CD4-positive, CD25-positive, alpha-beta regulatory T cell (primary cell): ENCODE measurements around the gene TTC33. TPM values are rescaled to one million over a fixed set of nuclear protein-coding genes. Genes with fewer than 3 reads are reported as not detected.
"Not testable (repeated sequence)": the region's sequence is repeated elsewhere in the genome, so short reads cannot be mapped to it uniquely, and the experiment has no call there.

Source experiments
- ATAC-seq, 2 donors: fragments of 150-1000 bp; cut with Tn5 transposase; one replicate each; pipeline ENCODE4 v1.10.0; 2021; ENCODE audit warnings: low read depth in 2 of 2, moderate number of reproducible peaks in 2 of 2, moderate library complexity in 1 of 2
- DNase-seq, 3 donors: peaks; one replicate each; pipeline versions ENCODE4 v3.0.0 to v3.0.0-alpha.2; 2012 to 2022; ENCODE audit warnings: mixed read lengths in 1 of 3
- H3K27ac ChIP-seq: one replicate; pipeline ENCODE4 v1.7.0; 2013; ENCODE audit warnings: mild to moderate bottlenecking, low read length; ENCODE audit not compliant: insufficient read depth, poor library complexity, severe bottlenecking
- H3K27me3 ChIP-seq: one replicate; pipeline ENCODE4 v1.7.0; 2013; ENCODE audit warnings: low read length; ENCODE audit not compliant: control insufficient read depth, insufficient read depth
- H3K36me3 ChIP-seq: one replicate; pipeline ENCODE4 v1.7.0; 2013; ENCODE audit warnings: mild to moderate bottlenecking, low read length, moderate library complexity; ENCODE audit not compliant: control insufficient read depth, insufficient read depth
- H3K4me1 ChIP-seq: 2 replicates; pipeline ENCODE4 v1.7.0; 2013; ENCODE audit warnings: mild to moderate bottlenecking, low read length; ENCODE audit not compliant: insufficient read depth, control insufficient read depth, poor library complexity, severe bottlenecking
- H3K4me3 ChIP-seq: one replicate; pipeline ENCODE4 v1.7.0; 2013; ENCODE audit warnings: low read depth, mild to moderate bottlenecking, low read length, moderate library complexity
- H3K9me3 ChIP-seq, 2 experiments: 1 replicate in 1 of 2; 2 replicates in 1 of 2; pipeline ENCODE4 v1.7.0; 2013; ENCODE audit warnings: low read length in 2 of 2, mild to moderate bottlenecking in 1 of 2, moderate library complexity in 1 of 2; ENCODE audit not compliant: control insufficient read depth in 2 of 2
- H3K27ac Mint-ChIP-seq, 3 donors: one replicate each; pipeline ENCODE4 v1.8.0; 2020 to 2022; ENCODE audit warnings: mild to moderate bottlenecking in 3 of 3, mixed read lengths in 3 of 3, moderate library complexity in 2 of 3
- H3K27me3 Mint-ChIP-seq: one replicate; pipeline ENCODE4 v1.8.0; 2022; ENCODE audit warnings: mild to moderate bottlenecking, mixed read lengths
- H3K36me3 Mint-ChIP-seq: one replicate; pipeline ENCODE4 v1.8.0; 2020; ENCODE audit warnings: mixed read lengths
- H3K4me1 Mint-ChIP-seq, 4 donors: one replicate each; pipeline ENCODE4 v1.8.0; 2020 to 2022; ENCODE audit warnings: mixed read lengths in 4 of 4, mild to moderate bottlenecking in 1 of 4
- H3K4me3 Mint-ChIP-seq, 4 donors: one replicate each; pipeline ENCODE4 v1.8.0; 2020 to 2022; ENCODE audit warnings: mild to moderate bottlenecking in 4 of 4, mixed read lengths in 4 of 4, moderate library complexity in 3 of 4
- H3K9me3 Mint-ChIP-seq, 7 donors: one replicate each; pipeline ENCODE4 v1.8.0; 2020 to 2022; ENCODE audit warnings: mixed read lengths in 7 of 7, mild to moderate bottlenecking in 3 of 7, moderate library complexity in 2 of 7
- polyA plus RNA-seq, 4 donors: library from polyadenylated mRNA; unstranded; fragments of 300-500 nt; fragmentation: Illumina TruSeq; gene quantifications; one replicate each; pipeline ENCODE4 v1.2.3, GENCODE V29; 2021
- total RNA-seq: library from RNA; stranded (reverse); gene quantifications from one replicate; pipeline ENCODE4 v1.2.3, GENCODE V29; 2022

Gene TTC33
- total and polyA plus RNA-seq, 5 donors from 2014 or later = 12.0 to 19.6 (median 16.7) TPM

GRCh38 chr5:40714001-40714400 lies 41.8 kb downstream of the TTC33 start:
- peaks cover 0 to 18% (median 11%) of the 10 kb centered on the region in 4 donors for H3K4me1 Mint-ChIP-seq
- H3K27ac ChIP-seq = no peak overlapping the region
- H3K4me3 ChIP-seq = no peak overlapping the region
- H3K9me3 Mint-ChIP-seq = peaks cover 0 to 5% (median 0%) of the 10 kb centered on the region in 7 donors
- no peaks in the 10 kb centered on the region for H3K9me3 ChIP-seq
- no peak overlapping the region for H3K4me3 Mint-ChIP-seq
- H3K27me3 ChIP-seq = no peaks in the 10 kb centered on the region
- H3K4me1 ChIP-seq = no peaks in the 10 kb centered on the region
- peaks cover 31% of the 10 kb centered on the region for H3K36me3 Mint-ChIP-seq
- no peaks in the 10 kb centered on the region for H3K27me3 Mint-ChIP-seq
- H3K27ac Mint-ChIP-seq = no peak overlapping the region
- DNase-seq = no peak
- H3K36me3 ChIP-seq = peaks cover 1% of the 10 kb centered on the region
- ATAC-seq = no peak

- not testable (repeated sequence) for H3K4me1 ChIP-seq, H3K27ac ChIP-seq, H3K27me3 ChIP-seq, H3K27ac Mint-ChIP-seq, H3K27me3 Mint-ChIP-seq, ATAC-seq, H3K4me3 ChIP-seq, H3K36me3 ChIP-seq, H3K9me3 ChIP-seq, H3K4me3 Mint-ChIP-seq, H3K4me1 Mint-ChIP-seq, DNase-seq
- H3K9me3 Mint-ChIP-seq = peaks cover 0 to 14% (median 2%) of the 10 kb centered on the region in 7 donors
- H3K36me3 Mint-ChIP-seq = peaks cover 43% of the 10 kb centered on the region
Observed at GRCh38 chr5:40710575-40710974, 45.2 kb downstream of the TTC33 start.

- H3K27ac ChIP-seq, H3K4me3 ChIP-seq, H3K36me3 ChIP-seq, H3K4me1 Mint-ChIP-seq, H3K27me3 ChIP-seq, DNase-seq, H3K27me3 Mint-ChIP-seq, H3K4me1 ChIP-seq, H3K4me3 Mint-ChIP-seq, H3K9me3 ChIP-seq, ATAC-seq: not testable (repeated sequence)
- Mint-ChIP-seq H3K36me3 (peaks cover 79% of the 10 kb centered on the region), H3K9me3 (peaks cover 5 to 52% (median 22%) of the 10 kb centered on the region in 7 donors), H3K27ac (peak overlapping the region in 1 of 3 donors; percentile 7)
Observed at GRCh38 chr5:40705484-40705883, 50.3 kb downstream of the TTC33 start.

GRCh38 chr5:40702027-40702426 lies 53.7 kb downstream of the TTC33 start:
- not testable (repeated sequence) for H3K27ac ChIP-seq, ATAC-seq, H3K27me3 Mint-ChIP-seq, H3K27me3 ChIP-seq, DNase-seq, H3K4me1 Mint-ChIP-seq, H3K4me3 Mint-ChIP-seq, H3K36me3 ChIP-seq, H3K4me1 ChIP-seq, H3K27ac Mint-ChIP-seq, H3K4me3 ChIP-seq
- H3K9me3 Mint-ChIP-seq = peaks cover 5 to 49% (median 22%) of the 10 kb centered on the region in 7 donors
- H3K36me3 Mint-ChIP-seq = peaks cover 69% of the 10 kb centered on the region
- peaks cover 3 to 14% of the 10 kb centered on the region in 2 experiments for H3K9me3 ChIP-seq

- Mint-ChIP-seq H3K27ac (peak overlapping the region in 1 of 3 donors; percentile 21), H3K4me1 (peaks cover 0 to 10% (median 1%) of the 10 kb centered on the region in 4 donors), H3K9me3 (peaks cover 5 to 39% (median 20%) of the 10 kb centered on the region in 7 donors), H3K36me3 (peaks cover 68% of the 10 kb centered on the region), H3K27me3 (no peaks in the 10 kb centered on the region), H3K4me3 (no peak overlapping the region)
- Histone ChIP-seq H3K4me3 (no peak overlapping the region), H3K36me3 (peaks cover 11% of the 10 kb centered on the region), H3K9me3 (peaks cover 3 to 14% of the 10 kb centered on the region in 2 experiments), H3K27ac (no peak overlapping the region), H3K27me3 (no peaks in the 10 kb centered on the region), H3K4me1 (no peaks in the 10 kb centered on the region)
- DNase-seq (no peak), ATAC-seq (no peak)
Observed at GRCh38 chr5:40700116-40700782, 55.5 kb downstream of the TTC33 start.

GRCh38 chr5:40694433-40694832 lies 61.3 kb downstream of the TTC33 start:
- H3K4me3 Mint-ChIP-seq = no peak overlapping the region
- DNase-seq = no peak
- peaks cover 16% of the 10 kb centered on the region for H3K4me1 ChIP-seq
- peaks cover 30% of the 10 kb centered on the region for H3K36me3 Mint-ChIP-seq
- peaks cover 6 to 32% (median 23%) of the 10 kb centered on the region in 4 donors for H3K4me1 Mint-ChIP-seq
- H3K4me3 ChIP-seq = no peak overlapping the region
- H3K27ac Mint-ChIP-seq = peak overlapping the region in 1 of 3 donors; percentile 63
- no peaks in the 10 kb centered on the region for H3K27me3 ChIP-seq
- no peaks in the 10 kb centered on the region for H3K27me3 Mint-ChIP-seq
- no peak for ATAC-seq
- no peak overlapping the region for H3K27ac ChIP-seq
- peaks cover 48% of the 10 kb centered on the region for H3K36me3 ChIP-seq
- H3K9me3 ChIP-seq = no peaks in the 10 kb centered on the region
- H3K9me3 Mint-ChIP-seq = peaks cover 0 to 2% (median 0%) of the 10 kb centered on the region in 7 donors

- peak overlapping the region in 1 of 3 donors; percentile 17 for H3K27ac Mint-ChIP-seq
- Histone ChIP-seq H3K36me3 (peaks cover 52% of the 10 kb centered on the region), H3K9me3 (no peaks in the 10 kb centered on the region), H3K4me1 (peaks cover 41% of the 10 kb centered on the region), H3K27ac (no peak overlapping the region), H3K4me3 (no peak overlapping the region), H3K27me3 (no peaks in the 10 kb centered on the region)
- peaks cover 31% of the 10 kb centered on the region for H3K36me3 Mint-ChIP-seq
- peaks cover 0 to 1% (median 0%) of the 10 kb centered on the region in 7 donors for H3K9me3 Mint-ChIP-seq
- H3K4me3 Mint-ChIP-seq = peak overlapping the region in 1 of 4 donors; percentile 17
- H3K27me3 Mint-ChIP-seq = no peaks in the 10 kb centered on the region
- H3K4me1 Mint-ChIP-seq = peaks cover 26 to 56% (median 43%) of the 10 kb centered on the region in 4 donors
- no peak for ATAC-seq
- no peak for DNase-seq
Observed at GRCh38 chr5:40691894-40692293, 63.9 kb downstream of the TTC33 start.

GRCh38 chr5:40690267-40690666 lies 65.5 kb downstream of the TTC33 start:
- peaks cover 53% of the 10 kb centered on the region for H3K36me3 ChIP-seq

More at GRCh38 chr5:40690267-40690666, 65.5 kb downstream of the TTC33 start:
- Mint-ChIP-seq H3K4me1 (peaks cover 36 to 68% (median 56%) of the 10 kb centered on the region in 4 donors), H3K4me3 (peak overlapping the region in 2 of 4 donors; percentile 28 to 54), H3K27ac (no peak overlapping the region), H3K27me3 (no peaks in the 10 kb centered on the region), H3K9me3 (no peaks in the 10 kb centered on the region), H3K36me3 (peaks cover 26% of the 10 kb centered on the region)
- Histone ChIP-seq H3K27me3 (no peaks in the 10 kb centered on the region), H3K27ac (no peak overlapping the region), H3K4me3 (peak overlapping the region; percentile 46), H3K9me3 (no peaks in the 10 kb centered on the region), H3K4me1 (peaks cover 52% of the 10 kb centered on the region)
- ATAC-seq = no peak
- no peak for DNase-seq
